HG02884 (cell line): Measurements from ENCODE around the gene GNS.
"Not testable (repeated sequence)": the region's sequence is repeated elsewhere in the genome, so short reads cannot be mapped to it uniquely, and the experiment has no call there.

Experiments used
- ATAC-seq: cut with Tn5 transposase; IDR thresholded peaks from one replicate; pipeline ENCODE4 v1.9.1; 2021; ENCODE audit warnings: mild to moderate bottlenecking, moderate library complexity; ENCODE audit not compliant: unreplicated experiment

GNS gene

DNA sequence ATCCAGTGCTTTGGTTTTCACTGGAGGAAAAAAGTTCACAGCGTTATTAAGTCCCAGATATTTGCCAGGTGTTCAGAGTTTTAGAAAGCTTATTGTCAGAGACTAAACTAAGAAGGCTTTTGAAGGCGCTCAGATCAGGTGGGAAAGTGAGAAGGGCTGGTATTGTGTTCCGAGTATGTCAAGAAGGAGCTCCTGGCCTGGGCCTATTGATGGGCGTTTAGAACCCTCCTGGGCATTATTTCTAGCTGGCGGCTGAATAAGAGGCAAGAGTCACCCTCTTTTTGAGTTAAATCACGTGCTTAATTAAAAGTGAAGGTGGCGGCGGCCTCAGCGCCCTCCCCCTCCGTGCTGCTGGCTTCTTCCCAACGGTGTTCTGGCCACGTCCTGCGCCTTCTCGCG, 20.9 kb upstream of the GNS start:
- no peak for ATAC-seq

GRCh38 chr12:64779354-64779974, 20.3 kb upstream of the GNS start:
- ATAC-seq, result no peak

DNA sequence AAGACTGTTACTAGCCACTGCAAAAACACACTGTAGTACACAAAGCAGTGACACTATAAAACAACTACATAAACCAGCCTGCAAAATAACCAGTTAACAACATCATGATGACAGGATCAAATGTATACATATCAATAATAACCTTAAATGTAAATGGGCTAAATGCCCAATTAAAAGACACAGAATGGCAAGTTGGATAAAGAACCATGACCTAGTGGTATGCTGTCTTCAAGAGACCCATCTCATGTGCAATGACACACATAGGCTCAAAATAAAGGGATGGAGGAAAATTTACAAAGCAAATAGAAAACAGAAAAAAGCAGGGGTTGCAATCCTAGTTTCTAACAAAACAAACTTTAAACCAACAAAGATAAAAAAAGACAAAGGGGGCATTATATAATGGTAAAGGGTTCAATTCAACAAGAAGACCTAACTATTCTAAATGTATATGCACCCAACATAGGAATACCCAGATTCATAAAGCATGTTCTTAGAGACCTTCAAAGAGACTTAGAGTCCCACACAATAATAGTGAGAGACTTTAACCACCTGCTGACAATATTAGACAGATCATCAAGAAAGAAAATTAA, 16.0 kb upstream of the GNS start:
- not testable (repeated sequence) for ATAC-seq

- ATAC-seq, result no peak
Observed at GRCh38 chr12:64773386-64773785, 14.2 kb upstream of the GNS start.

DNA sequence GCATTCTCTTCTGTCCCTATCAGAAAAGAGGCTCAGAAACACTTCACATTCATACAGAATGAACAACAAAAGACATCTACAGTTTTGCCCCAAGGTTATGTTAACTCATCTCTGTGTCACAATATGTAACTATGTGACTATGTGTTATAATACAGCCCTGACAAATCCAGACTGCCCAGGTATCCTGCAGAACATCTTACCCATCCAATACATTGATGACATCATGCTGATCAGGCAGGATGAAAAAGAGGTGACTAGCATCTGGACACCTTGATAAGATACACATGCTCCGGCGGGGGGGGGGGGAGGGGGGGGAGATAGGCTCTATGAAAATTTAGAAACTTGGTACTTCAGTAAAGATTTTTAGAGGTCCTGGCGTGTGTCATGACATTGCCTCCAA, 8.3 kb upstream of the GNS start:
- no peak for ATAC-seq

DNA sequence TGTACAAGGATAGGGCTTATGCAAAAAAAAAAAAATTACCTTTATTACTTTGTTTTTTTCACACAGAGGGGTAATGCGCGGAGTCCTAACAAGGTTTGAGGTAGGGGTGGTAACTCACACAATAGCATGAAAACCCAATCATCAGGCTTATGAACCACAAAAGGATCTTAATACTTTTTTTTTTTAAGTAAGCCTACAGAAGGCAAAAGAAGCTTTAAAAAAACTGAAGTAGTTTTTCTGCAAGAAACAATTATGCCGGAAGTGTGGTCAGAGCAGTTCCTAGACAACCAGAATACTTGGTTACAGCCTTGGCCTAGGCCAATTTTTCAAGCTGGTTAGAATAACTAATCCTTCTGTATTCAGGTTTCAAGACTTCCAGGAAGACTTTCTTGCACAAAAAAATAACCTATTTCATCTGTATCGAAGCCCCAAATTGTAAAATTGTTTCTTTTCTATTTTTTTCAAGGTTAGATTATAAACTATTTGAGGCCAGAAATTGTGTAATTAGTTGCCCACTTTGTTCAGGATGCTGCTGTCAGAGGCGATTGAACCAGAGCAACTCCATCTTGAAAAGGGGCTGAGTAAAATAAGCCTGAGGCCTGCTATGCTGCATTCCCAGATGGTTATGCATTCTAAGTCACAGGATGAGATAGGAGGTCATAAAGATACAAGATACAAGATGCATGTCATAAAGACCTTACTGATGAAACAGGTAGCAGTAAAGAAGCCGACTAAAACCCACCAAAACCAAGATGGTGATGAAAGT, 1.8 kb upstream of the GNS start:
- ATAC-seq, result no peak

GRCh38 chr12:64757771-64758170, 1.4 kb downstream of the GNS start:
- no peak for ATAC-seq

DNA sequence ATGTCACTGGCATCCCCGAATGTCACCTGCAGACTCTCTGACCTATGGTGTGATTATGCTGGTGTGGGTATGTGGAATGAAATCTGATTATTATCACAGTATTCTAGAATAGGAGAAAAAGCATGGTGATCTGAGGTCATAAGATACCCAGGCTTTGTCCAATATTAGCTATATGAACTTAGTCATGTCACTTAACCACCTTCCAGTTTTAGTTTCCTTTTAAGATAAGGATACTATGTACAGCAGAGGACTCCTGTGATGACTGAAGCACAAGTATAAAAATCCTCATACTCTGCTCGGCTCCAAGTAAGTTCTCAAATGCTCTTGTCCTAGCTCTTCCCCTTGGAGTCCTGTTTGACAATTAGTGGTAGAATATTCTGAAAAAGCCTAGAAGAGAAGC, 2.8 kb downstream of the GNS start:
- ATAC-seq, result peak; percentile 41

- no peak for ATAC-seq
Observed at GRCh38 chr12:64753427-64753826, 5.8 kb downstream of the GNS start.

GRCh38 chr12:64752833-64753238, 6.4 kb downstream of the GNS start:
- ATAC-seq, result no peak

GRCh38 chr12:64752032-64752431, 7.2 kb downstream of the GNS start:
- no peak for ATAC-seq

- ATAC-seq, result no peak
Observed at GRCh38 chr12:64749461-64750200, 9.6 kb downstream of the GNS start.

DNA sequence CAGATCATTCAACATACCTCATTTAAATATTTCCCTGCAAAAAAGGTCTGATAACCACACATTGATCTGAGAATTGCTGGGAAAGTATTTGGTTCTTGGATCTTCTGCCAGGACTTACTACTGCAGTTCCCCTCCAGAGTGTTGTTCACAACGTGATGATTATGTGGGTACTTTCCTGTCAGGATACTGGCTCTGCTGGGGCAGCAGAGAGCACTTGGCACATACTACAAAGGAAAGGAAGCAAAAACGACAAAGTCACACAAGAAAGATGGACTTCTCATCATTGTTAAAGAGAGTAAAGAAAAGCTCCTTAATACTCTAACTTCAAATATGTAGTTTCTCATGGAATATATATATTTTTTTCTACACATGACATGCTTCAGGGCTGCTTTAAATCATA, 11.5 kb downstream of the GNS start:
- no peak for ATAC-seq

DNA sequence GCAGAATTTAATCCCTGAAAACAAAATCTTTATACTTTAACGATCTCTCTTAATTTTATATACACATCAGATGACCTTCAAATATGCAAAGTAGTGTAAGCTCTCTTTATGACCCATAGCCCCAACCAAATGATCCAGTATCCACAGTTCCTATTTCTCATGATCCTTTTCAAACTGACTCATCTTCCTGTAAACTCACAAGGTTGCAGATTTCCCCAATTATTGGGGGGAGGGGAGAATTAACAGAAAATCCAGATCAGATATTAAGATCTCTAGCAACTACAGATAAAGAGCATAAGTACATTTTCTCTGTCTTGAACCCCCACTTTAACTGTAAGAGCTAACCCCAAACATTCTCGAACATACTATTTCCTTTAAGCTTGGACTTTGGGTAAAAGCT, 12.5 kb downstream of the GNS start:
- ATAC-seq, result no peak

DNA sequence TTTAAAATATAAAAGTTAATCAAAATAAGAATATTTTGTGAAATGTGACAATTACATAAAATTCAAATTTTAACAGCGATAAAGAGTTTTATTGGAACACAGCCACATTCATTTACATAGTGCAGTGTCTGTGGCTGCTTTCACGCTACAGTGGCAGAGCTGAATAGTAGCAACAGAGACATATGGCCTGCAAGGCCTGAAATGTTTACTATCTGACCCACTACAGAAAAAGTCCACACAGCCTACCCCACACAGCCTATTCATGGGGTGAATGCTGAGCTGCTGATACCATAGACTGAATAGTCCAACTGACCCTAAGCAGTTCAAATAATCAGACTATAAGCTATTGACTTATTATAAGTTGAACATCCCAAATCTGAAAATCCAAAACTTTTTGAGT, 13.2 kb downstream of the GNS start:
- no peak for ATAC-seq

DNA sequence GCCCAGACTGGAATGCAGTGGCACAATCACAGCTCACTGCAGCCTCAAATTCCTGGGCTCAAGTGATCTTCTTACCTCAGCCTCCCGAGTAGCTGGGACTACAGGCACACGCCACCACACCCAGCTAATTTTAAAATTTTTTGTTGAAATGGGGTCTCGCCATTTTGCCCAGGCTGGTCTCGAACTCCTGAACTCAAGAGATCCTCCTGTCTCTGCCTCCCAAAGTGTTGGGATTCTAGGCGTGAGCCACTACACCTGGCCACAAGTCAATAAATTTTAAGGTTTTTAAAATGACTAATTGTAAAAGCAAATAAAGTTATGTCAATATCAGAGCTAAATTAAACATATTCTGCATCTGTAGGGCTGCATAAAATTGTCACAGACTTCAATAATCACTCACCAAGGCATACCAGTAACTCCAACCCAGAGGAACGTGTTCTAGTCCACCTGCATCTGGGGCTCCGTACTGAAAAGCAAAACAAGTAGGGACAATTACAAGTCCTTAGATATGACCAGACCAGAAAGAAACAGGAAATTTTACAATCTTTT, 13.9 kb downstream of the GNS start:
- ATAC-seq, result no peak

DNA sequence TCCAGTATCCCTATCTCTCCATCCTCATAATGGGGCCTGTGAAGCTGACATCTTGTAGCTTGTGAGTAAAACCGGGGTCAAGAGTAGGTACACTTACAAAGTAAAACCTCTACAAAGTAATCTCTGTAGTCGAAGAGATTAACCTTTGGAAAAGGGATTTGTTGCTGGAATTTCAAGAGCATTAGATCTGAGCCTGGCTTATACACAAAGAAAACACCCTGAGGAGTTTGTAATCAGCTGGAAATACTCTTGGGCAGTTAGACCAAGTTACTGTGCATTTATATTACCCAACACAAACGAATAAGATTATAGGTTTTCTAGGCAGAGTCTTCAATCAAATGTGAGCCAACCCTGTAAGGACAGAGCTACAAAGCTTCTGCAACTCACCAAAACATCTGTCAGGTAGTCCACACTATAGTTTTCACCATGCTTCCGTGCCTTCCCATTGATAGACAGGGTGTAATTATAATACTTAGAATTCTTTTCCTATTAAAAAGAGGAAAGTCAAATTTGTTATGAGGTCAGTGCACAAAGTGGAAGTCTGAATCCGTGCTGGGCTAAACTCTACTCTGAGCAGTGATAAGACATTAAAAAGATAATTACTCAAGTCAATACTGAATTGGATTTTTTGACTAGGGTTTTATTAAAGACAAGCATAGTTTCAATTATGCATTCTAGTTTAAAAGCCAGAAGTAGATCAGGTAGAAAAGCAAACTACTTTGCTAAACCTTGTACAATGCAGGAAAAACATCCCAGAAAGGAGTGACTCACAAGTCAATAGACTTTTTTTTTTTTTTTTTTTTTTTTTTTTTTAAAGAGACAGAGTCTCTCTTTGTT, 14.6 kb downstream of the GNS start:
- no peak for ATAC-seq

DNA sequence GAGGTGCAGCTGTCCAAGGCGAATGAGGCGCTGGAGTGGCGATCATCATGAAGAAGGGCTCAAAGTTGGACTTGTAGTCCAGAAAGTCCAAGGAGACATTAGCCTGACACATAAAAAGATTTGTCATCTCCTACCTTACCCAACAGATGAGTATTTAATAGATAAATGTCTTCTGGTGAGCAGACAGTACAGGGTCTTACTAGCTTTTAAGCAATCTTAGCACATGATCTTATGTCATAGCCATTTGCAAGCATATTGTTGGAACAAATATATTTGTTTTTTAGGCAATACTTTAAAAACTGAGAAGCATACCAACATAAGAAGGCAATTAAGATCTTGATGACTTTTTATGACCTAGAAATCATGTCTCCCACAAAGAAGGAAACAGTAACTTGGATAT, 16.0 kb downstream of the GNS start:
- no peak for ATAC-seq

DNA sequence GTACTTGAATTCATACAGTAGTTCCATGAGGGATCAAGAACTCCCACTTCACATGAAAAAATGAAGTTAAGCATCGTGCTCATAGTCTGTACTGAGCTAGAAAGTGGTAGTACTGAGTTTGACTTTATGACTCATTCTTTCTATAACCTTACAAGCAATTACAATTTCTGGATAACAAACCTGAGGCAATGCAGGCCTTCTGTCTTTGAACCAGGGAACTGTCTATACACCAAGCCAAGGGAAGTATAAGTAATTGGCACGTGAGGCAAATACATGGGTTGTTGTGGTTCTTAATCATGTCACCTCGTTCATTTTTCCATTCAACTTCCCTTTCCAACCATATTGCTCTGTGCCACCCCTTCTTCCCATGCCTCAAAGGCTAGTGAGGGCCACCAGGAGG, 16.8 kb downstream of the GNS start:
- ATAC-seq, result no peak

- no peak for ATAC-seq
Observed at GRCh38 chr12:64740646-64741045, 18.6 kb downstream of the GNS start.

GRCh38 chr12:64739778-64740177, 19.4 kb downstream of the GNS start:
- no peak for ATAC-seq
